NCI-H1436 (cell line): ENCODE results near the gene CNTROB.

Experiments used
- DNase-seq: peaks from one replicate; lab custom pipeline; 2025; lab: John Stamatoyannopoulos, UW

The CNTROB gene

GRCh38 chr17:7910281-7910680 lies 21.7 kb upstream of the CNTROB start:
- DNase-seq = no peak

DNA sequence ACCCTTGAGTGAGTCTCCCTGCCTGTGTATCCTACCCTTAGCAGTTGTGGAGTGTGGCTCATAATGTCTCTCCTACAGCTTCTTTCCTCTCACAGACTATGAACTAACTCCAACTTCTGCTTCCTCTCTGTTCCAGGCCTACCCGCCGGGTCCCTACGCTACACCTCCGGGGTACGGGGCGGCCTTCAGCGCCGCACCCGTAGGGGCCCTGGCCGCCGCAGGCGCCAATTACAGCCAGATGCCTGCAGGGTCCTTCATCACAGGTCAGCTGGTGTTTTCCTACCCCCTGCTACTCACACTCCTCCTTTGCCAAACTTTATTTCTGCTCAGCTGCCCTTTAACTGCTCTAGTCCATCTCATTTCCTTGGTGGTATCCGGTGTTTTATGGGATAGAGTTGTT lies 21.3 kb upstream of the CNTROB start:
- DNase-seq = no peak

DNA sequence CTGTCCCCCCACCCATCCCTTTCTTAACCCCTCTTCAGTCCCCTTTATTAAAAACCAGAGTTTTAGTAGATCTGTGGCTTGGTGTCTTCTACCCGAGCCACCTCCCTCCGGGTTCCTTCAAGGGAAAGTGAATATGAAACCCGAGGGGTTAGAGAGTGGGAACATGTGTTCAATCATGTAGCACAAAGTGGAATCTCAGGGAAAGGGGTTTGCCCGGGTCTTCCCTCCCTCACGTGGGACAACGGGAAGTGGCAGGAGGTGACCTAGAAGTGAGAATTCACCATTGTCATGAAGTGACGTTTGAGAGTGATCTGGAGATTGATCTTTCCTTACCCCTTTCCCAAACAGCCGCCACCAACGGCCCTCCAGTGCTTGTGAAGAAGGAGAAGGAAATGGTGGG lies 20.9 kb upstream of the CNTROB start:
- no peak for DNase-seq

DNA sequence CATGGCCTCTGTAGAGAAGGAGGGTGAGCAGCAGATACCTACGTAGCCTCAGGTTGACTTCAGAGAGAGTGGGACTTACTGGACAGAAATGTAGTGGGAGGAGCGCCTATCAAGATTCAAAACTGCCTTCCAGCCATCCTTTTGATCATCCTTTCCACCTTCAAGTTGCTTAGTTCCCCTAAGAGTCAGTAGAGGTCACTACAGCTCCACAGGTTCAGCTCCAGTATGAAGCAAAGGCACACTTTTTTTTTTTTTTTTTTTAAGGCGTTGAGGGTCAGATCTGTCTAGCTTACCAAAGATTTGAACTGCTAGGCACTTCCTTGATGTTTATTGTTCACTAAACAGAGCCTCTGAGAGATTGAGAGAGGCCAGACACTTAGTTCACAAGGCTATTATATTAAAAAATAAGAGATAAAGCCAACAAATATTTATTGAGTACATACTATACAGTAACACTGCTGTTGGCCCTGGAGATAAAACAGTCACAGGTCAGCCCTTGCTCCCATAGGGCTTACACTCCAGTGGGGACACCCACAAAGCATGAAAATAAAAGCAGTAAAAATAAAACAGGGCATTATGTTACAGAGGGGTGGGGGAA lies 19.0 kb upstream of the CNTROB start:
- peak; percentile 54 for DNase-seq

- no peak for DNase-seq
These were observed 16.8 kb upstream of the CNTROB start for GRCh38 chr17:7915179-7915610.

GRCh38 chr17:7915611-7916384 lies 16.2 kb upstream of the CNTROB start, which contains the start of gene RNF227:
Gene RNF227, minus strand, starts transcription at chr17:7916289. Its CDS starts 94 bp downstream, at chr17:7916195.
- DNase-seq = peak; percentile 96

GRCh38 chr17:7916385-7916682 lies 15.7 kb upstream of the CNTROB start:
- DNase-seq = no peak

DNA sequence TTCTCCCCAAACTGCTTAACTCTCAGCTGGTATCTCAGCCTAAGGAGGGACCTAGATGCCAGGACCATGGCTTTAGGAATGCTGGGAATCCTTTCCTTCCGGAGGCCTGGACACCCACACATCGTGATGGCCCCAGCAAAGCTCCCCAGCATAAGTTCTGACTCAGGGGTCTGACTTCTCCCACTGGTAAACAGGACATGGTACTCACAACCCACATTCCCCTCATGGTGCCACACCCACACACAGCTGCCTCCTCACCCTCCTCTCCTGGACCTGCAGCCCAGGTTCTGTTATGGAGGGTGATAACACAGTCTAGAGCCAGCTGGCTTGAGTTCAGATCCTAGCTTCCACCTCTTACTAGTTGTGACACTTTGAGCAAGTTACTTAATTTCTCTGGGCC lies 15.2 kb upstream of the CNTROB start:
- DNase-seq = no peak

DNA sequence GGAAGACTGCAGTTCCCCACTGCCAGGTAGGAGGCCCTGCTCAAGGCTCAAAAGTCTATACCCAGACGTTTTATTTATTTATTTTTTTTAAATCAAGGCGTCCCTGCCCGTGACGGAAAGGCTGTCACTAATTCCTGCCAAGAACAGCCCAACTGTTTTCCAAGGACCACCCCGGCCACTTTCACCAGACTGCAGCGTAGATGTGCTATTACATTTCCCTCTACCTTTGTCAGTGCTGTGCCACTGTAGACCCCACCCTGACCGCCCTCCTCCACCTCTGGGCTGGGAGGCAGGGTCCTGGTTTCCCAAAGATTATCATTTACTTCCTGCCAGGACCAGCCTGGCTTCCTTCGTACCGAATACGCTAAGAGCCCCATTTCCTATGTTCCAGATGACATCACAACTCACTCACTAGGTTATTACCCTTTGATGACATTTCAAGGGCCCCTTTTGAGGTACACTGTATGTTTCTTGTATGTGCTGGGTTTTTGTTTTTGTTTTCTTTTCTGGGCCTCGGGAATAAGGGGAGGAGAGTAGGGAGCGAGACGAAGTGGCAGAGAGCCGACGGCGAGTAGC lies 9.6 kb upstream of the CNTROB start:
- no peak for DNase-seq

- peak; percentile 86 for DNase-seq
These were observed 9.0 kb upstream of the CNTROB start for GRCh38 chr17:7922845-7923628.

GRCh38 chr17:7927596-7927995 lies 4.4 kb upstream of the CNTROB start:
- DNase-seq = no peak

- DNase-seq = peak; percentile 85
These were observed 2.6 kb upstream of the CNTROB start, which contains the start of gene KCNAB3 for GRCh38 chr17:7929158-7930023. Gene KCNAB3, minus strand, starts transcription at chr17:7929856. Its CDS starts 421 bp downstream, at chr17:7929435.

DNA sequence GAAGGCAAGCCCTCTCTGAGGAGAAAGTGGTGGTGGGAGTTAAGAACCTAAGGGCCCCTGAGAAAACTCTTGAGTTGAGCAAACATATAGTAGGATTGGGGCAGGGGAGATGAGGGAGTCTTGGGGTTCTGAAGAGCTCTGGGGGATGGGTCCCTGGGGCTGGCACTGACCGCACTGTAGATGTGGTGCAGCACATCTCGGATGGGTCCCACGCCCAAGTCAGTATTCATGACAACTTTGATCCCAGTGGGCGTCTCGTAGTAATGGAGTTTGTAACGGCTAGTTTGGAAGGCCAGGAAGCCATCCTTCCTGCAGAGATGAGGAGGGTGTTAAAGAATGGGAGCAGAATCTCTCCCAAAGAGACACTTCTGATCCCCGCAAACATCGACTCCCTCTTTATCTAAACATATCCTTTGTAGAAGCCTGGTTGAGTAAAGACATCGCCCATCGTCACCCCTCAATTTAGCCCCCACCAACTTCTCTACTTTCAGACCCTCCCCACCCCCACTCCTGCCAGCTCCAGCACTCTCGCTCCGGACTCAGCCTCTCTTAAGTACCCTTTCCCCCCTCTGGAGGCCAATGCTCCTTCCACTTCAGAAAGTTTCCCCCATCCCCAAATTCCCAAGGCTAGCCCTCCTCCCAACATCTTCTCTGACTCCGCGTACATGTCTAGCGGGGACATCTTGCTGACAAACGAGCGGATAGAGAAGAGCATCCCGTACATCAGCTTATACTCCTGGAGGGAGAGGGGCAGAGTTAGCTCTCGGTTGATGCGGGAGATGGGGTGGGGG lies 970 bp upstream of the CNTROB start:
- DNase-seq = no peak

- DNase-seq = no peak
These were observed 481 bp downstream of the CNTROB start for GRCh38 chr17:7932483-7932891.

DNA sequence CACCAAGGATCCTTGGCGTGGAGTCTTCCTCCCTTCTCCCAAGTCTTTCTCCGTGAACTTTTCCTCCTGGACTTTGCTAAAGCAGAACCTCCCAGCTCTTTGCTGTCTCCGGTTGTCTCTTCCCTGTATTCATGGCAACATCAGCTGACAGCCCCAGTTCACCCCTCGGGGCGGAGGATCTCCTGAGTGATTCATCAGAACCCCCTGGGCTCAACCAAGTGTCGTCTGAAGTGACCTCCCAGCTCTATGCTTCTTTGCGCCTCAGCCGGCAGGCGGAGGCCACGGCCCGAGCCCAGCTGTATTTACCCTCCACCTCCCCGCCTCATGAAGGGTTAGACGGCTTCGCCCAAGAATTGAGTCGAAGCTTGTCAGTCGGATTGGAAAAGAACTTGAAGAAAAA lies 943 bp downstream of the CNTROB start:
- no peak for DNase-seq

DNA sequence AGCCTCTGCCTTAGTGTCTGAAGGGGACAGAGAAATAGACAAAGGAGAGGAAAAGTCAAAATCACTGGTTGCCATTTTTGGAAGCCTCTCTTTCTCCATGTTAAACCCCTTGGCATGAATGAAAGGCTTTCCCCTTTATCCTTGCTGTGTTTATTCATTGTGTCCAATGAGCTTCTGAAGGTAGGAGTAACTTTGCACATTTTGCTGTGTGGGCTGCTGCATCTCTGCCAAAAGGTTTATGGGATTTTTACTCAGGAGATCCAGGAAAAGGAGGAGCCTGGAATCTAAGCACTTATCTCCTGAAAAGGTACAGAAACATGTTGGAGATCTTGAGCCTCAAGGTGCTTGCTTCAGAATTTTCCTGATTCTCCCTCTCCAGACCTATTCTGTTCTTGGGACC lies 3.9 kb downstream of the CNTROB start:
- no peak for DNase-seq

- no peak for DNase-seq
These were observed 8.0 kb downstream of the CNTROB start for GRCh38 chr17:7940034-7940433.

- no peak for DNase-seq
These were observed 8.7 kb downstream of the CNTROB start for GRCh38 chr17:7940743-7941142.

DNA sequence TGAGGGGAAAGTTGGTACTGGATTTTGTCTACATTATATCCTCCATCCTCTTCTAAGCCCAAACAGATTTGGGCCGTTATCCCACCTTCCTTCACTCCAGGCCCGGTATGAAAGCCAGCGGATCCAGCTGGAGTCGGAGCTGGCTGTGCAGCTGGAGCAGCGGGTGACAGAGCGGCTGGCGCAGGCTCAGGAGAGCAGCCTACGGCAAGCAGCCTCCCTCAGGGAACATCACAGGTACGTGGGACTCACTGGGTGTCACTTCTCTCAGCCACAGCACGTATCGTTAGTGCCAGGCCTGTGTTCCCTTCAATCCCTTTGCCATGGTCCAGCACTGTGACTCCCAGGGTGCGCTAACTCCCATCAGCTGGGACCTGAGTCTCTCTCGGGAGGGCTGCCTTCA lies 11.3 kb downstream of the CNTROB start:
- no peak for DNase-seq

DNA sequence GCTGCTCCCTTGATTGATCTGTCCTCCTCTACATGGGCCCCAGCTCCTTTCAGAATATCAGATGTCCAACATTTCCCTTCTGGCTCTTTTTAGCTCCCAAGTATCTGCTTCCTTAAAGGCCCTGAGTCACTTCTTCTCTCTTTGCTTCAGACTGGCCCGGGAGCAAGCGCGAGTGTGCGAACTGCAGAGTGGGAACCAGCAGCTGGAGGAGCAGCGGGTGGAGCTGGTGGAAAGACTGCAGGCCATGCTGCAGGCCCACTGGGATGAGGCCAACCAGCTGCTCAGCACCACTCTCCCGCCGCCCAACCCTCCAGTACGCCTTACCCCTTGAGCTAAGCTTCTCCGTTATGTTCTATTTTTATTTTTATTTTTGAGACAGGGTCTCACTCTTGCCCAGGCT lies 12.3 kb downstream of the CNTROB start:
- no peak for DNase-seq

GRCh38 chr17:7945651-7946050 lies 13.6 kb downstream of the CNTROB start:
- no peak for DNase-seq
